Activated B cell treated with CpG ODN at 0.5 μM for 24 hours (primary cell): ENCODE measurements around the gene RGN. TPM values are rescaled to one million over a fixed set of nuclear protein-coding genes. Genes with fewer than 3 reads are reported as not detected.

Source experiments
- ATAC-seq: fragments of 200-7000 bp; cut with Tn5 transposase; one replicate; pipeline ENCODE4 v1.10.0; 2021; ENCODE audit warnings: low read depth, mild to moderate bottlenecking, moderate library complexity
- CTCF ChIA-PET: fragments of 350-600 bp; sonication (Branson Sonifier 250); formaldehyde crosslinking; loops from one replicate; lab custom pipeline; 2021; ENCODE audit warnings: antibody characterized with exemption; lab: Charles Lee
- POLR2A ChIA-PET: fragments of 350-600 bp; sonication (Branson Sonifier 250); formaldehyde crosslinking; loops from one replicate; lab custom pipeline; 2021; ENCODE audit warnings: antibody characterized with exemption; lab: Charles Lee
- DNase-seq: peaks from one replicate; pipeline ENCODE4 v3.0.0; 2022
- H3K27ac Mint-ChIP-seq: one replicate; pipeline ENCODE4 v1.8.0; 2020; ENCODE audit warnings: mixed read lengths
- H3K27me3 Mint-ChIP-seq: one replicate; pipeline ENCODE4 v1.8.0; 2021; ENCODE audit warnings: mixed read lengths
- H3K36me3 Mint-ChIP-seq: one replicate; pipeline ENCODE4 v1.8.0; 2021; ENCODE audit warnings: low read depth, mixed read lengths
- H3K4me1 Mint-ChIP-seq: one replicate; pipeline ENCODE4 v1.8.0; 2021; ENCODE audit warnings: mixed read lengths
- H3K4me3 Mint-ChIP-seq: one replicate; pipeline ENCODE4 v1.8.0; 2020; ENCODE audit warnings: mild to moderate bottlenecking, mixed read lengths
- H3K9me3 Mint-ChIP-seq: one replicate; pipeline ENCODE4 v1.8.0; 2020; ENCODE audit warnings: mixed read lengths
- intact Hi-C: fragments of 100-400 bp; cut with micrococcal nuclease; formaldehyde crosslinking; loops from one replicate; pipeline ENCODE4 v1.15.1; 2024
- total RNA-seq: library from RNA; stranded (reverse); gene quantifications from 2 replicates; pipeline ENCODE4 v1.2.3, GENCODE V29; 2022
- TF ChIP-seq, protein P1 (sequence below): fragments of 200-600 bp; IDR thresholded peaks from one replicate; pipeline ENCODE4 v1.8.0; 2022; ENCODE audit warnings: antibody characterized with exemption, mild to moderate bottlenecking

Gene RGN
- total RNA-seq, 1 donor from 2014 or later, result 0.27 TPM

- ATAC-seq, result no peak
- Mint-ChIP-seq H3K36me3 (no peaks in the 10 kb centered on the region), H3K9me3 (no peaks in the 10 kb centered on the region), H3K4me3 (no peak overlapping the region), H3K27me3 (no peaks in the 10 kb centered on the region), H3K4me1 (no peaks in the 10 kb centered on the region), H3K27ac (no peak overlapping the region)
- ChIA-PET POLR2A (no interaction called here), CTCF (no interaction called here)
- TF ChIP-seq, protein P1, sequence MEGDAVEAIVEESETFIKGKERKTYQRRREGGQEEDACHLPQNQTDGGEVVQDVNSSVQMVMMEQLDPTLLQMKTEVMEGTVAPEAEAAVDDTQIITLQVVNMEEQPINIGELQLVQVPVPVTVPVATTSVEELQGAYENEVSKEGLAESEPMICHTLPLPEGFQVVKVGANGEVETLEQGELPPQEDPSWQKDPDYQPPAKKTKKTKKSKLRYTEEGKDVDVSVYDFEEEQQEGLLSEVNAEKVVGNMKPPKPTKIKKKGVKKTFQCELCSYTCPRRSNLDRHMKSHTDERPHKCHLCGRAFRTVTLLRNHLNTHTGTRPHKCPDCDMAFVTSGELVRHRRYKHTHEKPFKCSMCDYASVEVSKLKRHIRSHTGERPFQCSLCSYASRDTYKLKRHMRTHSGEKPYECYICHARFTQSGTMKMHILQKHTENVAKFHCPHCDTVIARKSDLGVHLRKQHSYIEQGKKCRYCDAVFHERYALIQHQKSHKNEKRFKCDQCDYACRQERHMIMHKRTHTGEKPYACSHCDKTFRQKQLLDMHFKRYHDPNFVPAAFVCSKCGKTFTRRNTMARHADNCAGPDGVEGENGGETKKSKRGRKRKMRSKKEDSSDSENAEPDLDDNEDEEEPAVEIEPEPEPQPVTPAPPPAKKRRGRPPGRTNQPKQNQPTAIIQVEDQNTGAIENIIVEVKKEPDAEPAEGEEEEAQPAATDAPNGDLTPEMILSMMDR, result no peak
- intact Hi-C loops, result no loop called here
- DNase-seq, result no peak
Observed at GRCh38 chrX:47080215-47080914, 2.1 kb downstream of the RGN start.

DNA sequence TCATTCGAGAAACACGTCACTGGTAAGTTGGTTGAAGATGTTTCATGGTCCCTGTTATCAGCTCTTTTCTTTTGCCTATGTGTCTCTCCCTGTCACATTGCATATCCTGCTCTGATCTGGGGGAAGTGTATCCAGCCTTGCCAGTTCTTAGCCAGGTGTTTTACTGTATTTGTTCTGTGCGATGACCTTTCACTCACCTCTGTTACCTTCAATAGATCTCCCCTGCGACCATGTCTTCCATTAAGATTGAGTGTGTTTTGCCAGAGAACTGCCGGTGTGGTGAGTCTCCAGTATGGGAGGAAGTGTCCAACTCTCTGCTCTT is 2.6 kb downstream of the RGN start:
- no peaks in the 10 kb centered on the region for H3K27me3 Mint-ChIP-seq
- H3K27ac Mint-ChIP-seq, result no peak overlapping the region
- no peak overlapping the region for H3K4me3 Mint-ChIP-seq
- intact Hi-C loops, result no loop called here
- H3K4me1 Mint-ChIP-seq, result no peaks in the 10 kb centered on the region
- no peaks in the 10 kb centered on the region for H3K36me3 Mint-ChIP-seq
- ATAC-seq (no peak), DNase-seq (no peak)
- ChIA-PET POLR2A (no interaction called here), CTCF (no interaction called here)
- no peaks in the 10 kb centered on the region for H3K9me3 Mint-ChIP-seq
- TF ChIP-seq, protein P1, result no peak

DNA sequence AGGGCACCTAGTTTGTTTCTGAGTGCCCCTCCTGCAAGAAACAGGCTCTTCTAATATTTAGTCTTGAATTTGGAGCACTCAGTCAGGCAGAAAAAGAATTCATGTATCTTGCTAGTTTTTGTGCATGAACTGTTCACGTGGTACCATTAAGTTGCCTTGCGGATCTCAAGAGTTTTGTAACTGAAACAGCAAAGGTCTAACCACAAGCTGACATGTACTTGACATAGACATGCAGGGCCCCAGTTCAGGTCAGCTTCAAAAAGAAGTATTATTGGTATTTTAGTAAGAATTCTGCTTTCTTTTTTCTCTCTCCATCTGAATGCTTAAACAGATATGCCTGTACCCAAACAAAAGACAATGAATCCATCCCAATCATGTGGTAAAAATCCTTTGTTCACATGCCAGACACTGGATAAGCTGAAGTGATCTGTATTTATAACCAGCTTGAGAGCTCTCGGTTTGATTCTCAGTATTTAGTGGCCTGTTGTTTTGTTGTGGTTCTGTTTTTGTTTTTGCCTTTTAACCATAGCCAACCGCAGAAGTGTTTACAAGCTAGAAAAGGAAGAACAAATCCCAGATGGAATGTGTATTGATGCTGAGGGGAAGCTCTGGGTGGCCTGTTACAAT is 13.0 kb downstream of the RGN start:
- H3K9me3 Mint-ChIP-seq, result no peaks in the 10 kb centered on the region
- H3K4me3 Mint-ChIP-seq, result no peak overlapping the region
- H3K27ac Mint-ChIP-seq, result no peak overlapping the region
- ChIA-PET CTCF (interaction anchor here (0.9 kb wide), 1 partner anchor 65 kb away, joined by 3 read pairs; no protein-coding TSS in a partner anchor), POLR2A (no interaction called here)
- DNase-seq (no peak), ATAC-seq (no peak)
- intact Hi-C loops, result loop anchor here (5.0 kb wide), 1 partner anchor 289 kb away; no protein-coding TSS in a partner anchor
- H3K27me3 Mint-ChIP-seq, result no peaks in the 10 kb centered on the region
- TF ChIP-seq, protein P1, result no peak
- H3K36me3 Mint-ChIP-seq, result no peaks in the 10 kb centered on the region
- no peaks in the 10 kb centered on the region for H3K4me1 Mint-ChIP-seq

DNA sequence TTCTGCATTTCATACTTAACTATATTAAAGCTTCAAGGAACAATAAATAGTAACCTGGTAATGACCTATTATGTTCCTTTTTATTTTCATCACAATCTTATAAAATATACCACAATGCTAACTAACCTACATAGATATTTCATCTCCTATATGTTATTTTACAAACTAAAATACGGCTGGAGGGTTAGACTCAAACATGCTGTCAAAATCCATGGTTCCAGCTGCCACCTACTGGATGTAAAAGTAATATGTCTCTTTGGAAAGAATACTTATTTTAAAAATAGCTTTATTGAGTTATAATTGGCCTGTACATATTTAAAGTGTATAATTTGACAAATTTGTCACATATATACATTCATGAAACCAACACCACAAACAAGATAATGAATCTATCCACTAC is 15.0 kb downstream of the RGN start:
- Mint-ChIP-seq H3K4me1 (no peaks in the 10 kb centered on the region), H3K9me3 (no peaks in the 10 kb centered on the region), H3K27me3 (no peaks in the 10 kb centered on the region), H3K36me3 (no peaks in the 10 kb centered on the region), H3K4me3 (no peak overlapping the region), H3K27ac (no peak overlapping the region)
- no peak for ATAC-seq
- no peak for DNase-seq
- POLR2A ChIA-PET, result interaction anchor here (0.7 kb wide), 1 partner anchor 712 kb away, joined by 4 read pairs; no protein-coding TSS in a partner anchor
- CTCF ChIA-PET, result interaction anchor here (1.0 to 2.0 kb wide), 4 partner anchors 16 to 430 kb away, joined by 3 to 11 read pairs (median 3); no protein-coding TSS in a partner anchor
- intact Hi-C loops, result loop anchor here (1.0 to 5.0 kb wide), 2 partner anchors 190 to 291 kb away; no protein-coding TSS in a partner anchor
- TF ChIP-seq, protein P1, result no peak

DNA sequence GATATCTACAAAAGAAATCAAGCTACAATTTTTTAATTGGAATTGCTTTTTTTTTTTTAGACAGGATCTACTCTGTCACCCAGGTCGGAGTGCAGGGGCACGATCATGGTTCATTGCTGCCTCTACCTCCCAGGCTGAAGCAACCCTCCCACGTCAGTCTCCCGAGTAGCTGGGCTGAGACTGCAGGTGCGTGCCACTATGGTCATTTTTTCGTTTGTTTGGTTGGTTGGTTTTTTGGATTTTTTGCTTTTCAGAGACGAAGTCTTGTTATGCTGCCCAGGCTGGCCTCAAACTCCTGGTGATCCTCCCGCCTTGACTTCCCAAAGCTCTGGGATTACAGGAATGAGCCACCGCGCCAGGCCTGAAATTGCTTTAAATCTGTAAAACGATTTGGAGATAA is 15.6 kb downstream of the RGN start:
- Mint-ChIP-seq H3K36me3 (no peaks in the 10 kb centered on the region), H3K27ac (no peak overlapping the region), H3K4me3 (no peak overlapping the region), H3K27me3 (no peaks in the 10 kb centered on the region), H3K9me3 (no peaks in the 10 kb centered on the region), H3K4me1 (no peaks in the 10 kb centered on the region)
- TF ChIP-seq, protein P1, result no peak
- ATAC-seq (no peak), DNase-seq (no peak)
- intact Hi-C loops, result loop anchor here (1.0 to 5.0 kb wide), 3 partner anchors 191 to 335 kb away; partner anchors contain the start of gene SLC9A7
- ChIA-PET CTCF (interaction anchor here (0.7 to 2.0 kb wide), 5 partner anchors 10 to 429 kb away, joined by 3 to 11 read pairs (median 3); no protein-coding TSS in a partner anchor), POLR2A (interaction anchor here (0.7 kb wide), 1 partner anchor 713 kb away, joined by 4 read pairs; no protein-coding TSS in a partner anchor)
